Thyroid gland (tissue), 4 donors: Measurements from ENCODE around the gene RFC1.

Experiments used
- CTCF ChIP-seq, 6 experiments: fragments of 200-600 bp in 3 of 6; fragments of 450-650 bp in 3 of 6; sonication (generic) in 3 of 6; IDR thresholded peaks; one replicate each; pipeline ENCODE4 v1.5.1; 2016 to 2019; ENCODE audit warnings: antibody characterized with exemption in 6 of 6, mild to moderate bottlenecking in 2 of 6, inconsistent platforms in 1 of 6, moderate library complexity in 1 of 6
- POLR2A ChIP-seq, 2 donors: fragments of 450-650 bp; IDR thresholded peaks; one replicate each; pipeline ENCODE4 v1.6.1; 2017; ENCODE audit warnings: antibody characterized with exemption in 2 of 2, mild to moderate bottlenecking in 2 of 2, moderate library complexity in 1 of 2

- TF ChIP-seq CTCF (IDR thresholded peaks at IDR 0.05): no peak
- TF ChIP-seq POLR2A (IDR thresholded peaks at IDR 0.05): no peak
Observed at GRCh38 chr4:39303871-39304270, 62.3 kb downstream of the RFC1 start.
